ENCODE data around the gene ZNF764. TPM values are rescaled to one million over a fixed set of nuclear protein-coding genes. Genes with fewer than 3 reads are reported as not detected.
"Not testable (repeated sequence)": the region's sequence is repeated elsewhere in the genome, so short reads cannot be mapped to it uniquely, and the experiment has no call there.

Gene ZNF764
- total RNA-seq, 2 donors from 2014 or later = 9.0 to 11.1 TPM

- Histone ChIP-seq H3K27ac (no peak overlapping the region), H3K4me1 (no peaks in the 10 kb centered on the region), H3K27me3 (no peaks in the 10 kb centered on the region), H3K9ac (ENCODE audit: low read depth in 2 of 2, low read length in 2 of 2) (no peak overlapping the region), H3K36me3 (peaks cover 4% of the 10 kb centered on the region), H3K4me3 (no peak overlapping the region), H3K9me3 (no peaks in the 10 kb centered on the region)
- intact Hi-C loops (cut with DNase I) = loop anchor here (10.0 kb wide), 1 partner anchor 178 kb away; no protein-coding TSS in a partner anchor
- no peak for DNase-seq
- TF ChIP-seq, protein P1, sequence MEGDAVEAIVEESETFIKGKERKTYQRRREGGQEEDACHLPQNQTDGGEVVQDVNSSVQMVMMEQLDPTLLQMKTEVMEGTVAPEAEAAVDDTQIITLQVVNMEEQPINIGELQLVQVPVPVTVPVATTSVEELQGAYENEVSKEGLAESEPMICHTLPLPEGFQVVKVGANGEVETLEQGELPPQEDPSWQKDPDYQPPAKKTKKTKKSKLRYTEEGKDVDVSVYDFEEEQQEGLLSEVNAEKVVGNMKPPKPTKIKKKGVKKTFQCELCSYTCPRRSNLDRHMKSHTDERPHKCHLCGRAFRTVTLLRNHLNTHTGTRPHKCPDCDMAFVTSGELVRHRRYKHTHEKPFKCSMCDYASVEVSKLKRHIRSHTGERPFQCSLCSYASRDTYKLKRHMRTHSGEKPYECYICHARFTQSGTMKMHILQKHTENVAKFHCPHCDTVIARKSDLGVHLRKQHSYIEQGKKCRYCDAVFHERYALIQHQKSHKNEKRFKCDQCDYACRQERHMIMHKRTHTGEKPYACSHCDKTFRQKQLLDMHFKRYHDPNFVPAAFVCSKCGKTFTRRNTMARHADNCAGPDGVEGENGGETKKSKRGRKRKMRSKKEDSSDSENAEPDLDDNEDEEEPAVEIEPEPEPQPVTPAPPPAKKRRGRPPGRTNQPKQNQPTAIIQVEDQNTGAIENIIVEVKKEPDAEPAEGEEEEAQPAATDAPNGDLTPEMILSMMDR (IDR thresholded peaks at IDR 0.05) = no peak
Observed at GRCh38 chr16:30602616-30603277, 44.6 kb upstream of the ZNF764 start.

DNA sequence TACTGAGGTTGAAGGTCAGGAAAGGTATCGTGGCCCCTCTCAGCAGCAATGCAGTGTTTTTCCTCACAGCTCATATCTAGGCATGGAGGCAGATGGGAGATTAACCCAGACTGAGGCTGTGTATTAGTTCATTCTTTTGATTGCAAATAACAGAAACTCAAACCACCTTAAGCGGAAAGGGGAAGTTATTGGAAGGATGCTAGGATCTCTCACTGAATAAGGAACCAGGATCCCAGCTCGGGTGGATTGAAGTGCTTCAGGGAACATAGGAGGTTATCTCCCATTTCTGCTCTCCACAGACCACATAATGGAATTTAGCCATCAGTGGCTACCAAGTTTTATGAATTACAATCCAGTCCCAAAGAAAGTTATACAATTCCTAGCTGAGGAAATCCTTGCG lies 43.8 kb upstream of the ZNF764 start:
- TF ChIP-seq, protein P1 (IDR thresholded peaks at IDR 0.05) = no peak
- H3K9me3 ChIP-seq = no peaks in the 10 kb centered on the region
- no peaks in the 10 kb centered on the region for H3K4me1 ChIP-seq
- no peak overlapping the region for H3K9ac ChIP-seq (ENCODE audit: low read depth in 2 of 2, low read length in 2 of 2)
- H3K27ac ChIP-seq = no peak overlapping the region
- peaks cover 4% of the 10 kb centered on the region for H3K36me3 ChIP-seq
- no peak for DNase-seq
- no peaks in the 10 kb centered on the region for H3K27me3 ChIP-seq
- intact Hi-C loops (cut with DNase I) = loop anchor here (10.0 kb wide), 1 partner anchor 177 kb away; no protein-coding TSS in a partner anchor
- H3K4me3 ChIP-seq = no peak overlapping the region

DNA sequence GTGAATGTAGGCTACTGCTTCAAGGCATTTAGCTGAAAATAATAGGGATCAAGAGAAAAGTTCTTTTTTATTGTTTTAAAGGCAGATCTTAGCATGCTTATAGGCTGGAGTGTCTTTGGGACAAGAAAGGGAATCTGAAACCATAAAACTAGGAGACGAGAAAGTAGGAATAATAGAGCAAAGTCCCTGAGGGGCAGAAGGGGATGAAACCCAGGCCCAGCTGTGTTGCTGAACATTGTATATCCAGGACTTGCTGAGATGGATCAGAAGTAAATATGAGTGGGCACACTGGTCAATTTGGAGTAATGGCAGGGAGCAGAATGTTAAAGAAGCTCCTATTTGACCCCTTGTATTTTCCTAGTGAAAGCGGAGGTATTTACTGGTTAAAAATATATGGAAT lies 42.8 kb upstream of the ZNF764 start:
- Histone ChIP-seq H3K27me3 (no peaks in the 10 kb centered on the region), H3K4me3 (no peak overlapping the region), H3K36me3 (peaks cover 4% of the 10 kb centered on the region), H3K9me3 (no peaks in the 10 kb centered on the region), H3K27ac (no peak overlapping the region), H3K9ac (ENCODE audit: low read depth in 2 of 2, low read length in 2 of 2) (no peak overlapping the region), H3K4me1 (no peaks in the 10 kb centered on the region)
- intact Hi-C loops (cut with DNase I) = loop anchor here (10.0 kb wide), 1 partner anchor 176 kb away; no protein-coding TSS in a partner anchor
- TF ChIP-seq, protein P1 (IDR thresholded peaks at IDR 0.05) = no peak
- DNase-seq = no peak

- intact Hi-C loops (cut with DNase I) = loop anchor here (10.0 kb wide), 1 partner anchor 175 kb away; no protein-coding TSS in a partner anchor
- no peak overlapping the region for H3K4me3 ChIP-seq
- no peak overlapping the region for H3K9ac ChIP-seq (ENCODE audit: low read depth in 2 of 2, low read length in 2 of 2)
- H3K36me3 ChIP-seq = peaks cover 4% of the 10 kb centered on the region
- TF ChIP-seq, protein P1 (IDR thresholded peaks at IDR 0.05) = no peak
- no peak overlapping the region for H3K27ac ChIP-seq
- H3K27me3 ChIP-seq = no peaks in the 10 kb centered on the region
- H3K9me3 ChIP-seq = no peaks in the 10 kb centered on the region
- DNase-seq = no peak
- H3K4me1 ChIP-seq = no peaks in the 10 kb centered on the region
Observed at GRCh38 chr16:30600215-30600614, 42.0 kb upstream of the ZNF764 start.

- intact Hi-C loops (cut with DNase I) = no loop called here
- H3K9me3 ChIP-seq = no peaks in the 10 kb centered on the region
- H3K27ac ChIP-seq = no peak overlapping the region
- H3K4me1 ChIP-seq = no peaks in the 10 kb centered on the region
- DNase-seq = no peak
- no peaks in the 10 kb centered on the region for H3K36me3 ChIP-seq
- H3K4me3 ChIP-seq = no peak overlapping the region
- TF ChIP-seq, protein P1 (IDR thresholded peaks at IDR 0.05) = no peak
- no peaks in the 10 kb centered on the region for H3K27me3 ChIP-seq
- H3K9ac ChIP-seq (ENCODE audit: low read depth in 2 of 2, low read length in 2 of 2) = no peak overlapping the region
Observed at GRCh38 chr16:30592871-30593270, 34.7 kb upstream of the ZNF764 start.

DNA sequence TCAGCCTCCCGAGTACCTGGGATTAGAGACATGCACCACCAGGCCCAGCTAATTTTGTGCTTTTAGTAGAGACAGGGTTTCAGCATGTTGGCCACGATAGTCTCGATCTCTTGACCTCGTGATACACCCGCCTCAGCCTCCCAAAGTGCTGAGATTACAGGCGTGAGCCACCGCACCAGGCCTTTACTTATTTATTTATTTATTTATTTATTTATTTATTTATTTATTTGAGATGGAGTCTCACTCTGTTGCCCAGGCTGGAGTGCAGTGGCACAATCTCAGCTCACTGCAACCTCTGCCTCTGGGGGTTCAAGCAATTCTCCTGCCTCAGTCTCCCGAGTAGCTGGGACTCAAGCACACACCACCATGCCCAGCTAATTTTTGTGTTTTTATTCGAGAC lies 32.7 kb upstream of the ZNF764 start:
- H3K36me3 ChIP-seq; H3K4me1 ChIP-seq; H3K27ac ChIP-seq; H3K9me3 ChIP-seq; H3K9ac ChIP-seq (ENCODE audit: low read depth in 2 of 2, low read length in 2 of 2); H3K4me3 ChIP-seq; DNase-seq; H3K27me3 ChIP-seq; intact Hi-C loops (cut with DNase I): not testable (repeated sequence)

DNA sequence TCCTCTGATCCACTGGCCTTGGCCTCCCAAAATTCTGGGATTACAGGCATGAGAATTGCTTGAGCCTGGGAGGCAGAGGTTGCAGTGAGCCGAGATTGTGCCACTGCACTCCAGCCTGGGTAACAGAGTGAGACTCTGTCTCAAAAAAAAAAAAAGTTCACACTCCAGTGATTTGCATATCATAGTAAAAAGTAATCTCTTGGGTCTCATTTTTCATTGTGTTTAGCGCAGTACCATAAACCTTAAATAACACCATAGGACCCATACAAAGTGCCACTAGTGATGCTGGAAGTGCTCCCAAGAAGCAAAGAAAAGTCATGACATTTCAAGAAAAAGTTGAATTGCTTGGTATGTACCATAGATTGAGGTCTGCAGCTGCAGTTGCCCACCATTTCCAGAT lies 31.4 kb upstream of the ZNF764 start:
- DNase-seq; H3K36me3 ChIP-seq; H3K4me3 ChIP-seq; intact Hi-C loops (cut with DNase I); H3K4me1 ChIP-seq; H3K27ac ChIP-seq; H3K9me3 ChIP-seq; H3K27me3 ChIP-seq; H3K9ac ChIP-seq (ENCODE audit: low read depth in 2 of 2, low read length in 2 of 2): not testable (repeated sequence)
